Activated effector memory CD4-positive, alpha-beta T cell treated with Interleukin-2 at 50 U/mL for 16 hours (primary cell): Measurements from ENCODE around the gene RPL15.

Source experiments
- DNase-seq: peaks from one replicate; pipeline ENCODE4 v3.0.0-alpha.2; 2020

Gene RPL15

DNA sequence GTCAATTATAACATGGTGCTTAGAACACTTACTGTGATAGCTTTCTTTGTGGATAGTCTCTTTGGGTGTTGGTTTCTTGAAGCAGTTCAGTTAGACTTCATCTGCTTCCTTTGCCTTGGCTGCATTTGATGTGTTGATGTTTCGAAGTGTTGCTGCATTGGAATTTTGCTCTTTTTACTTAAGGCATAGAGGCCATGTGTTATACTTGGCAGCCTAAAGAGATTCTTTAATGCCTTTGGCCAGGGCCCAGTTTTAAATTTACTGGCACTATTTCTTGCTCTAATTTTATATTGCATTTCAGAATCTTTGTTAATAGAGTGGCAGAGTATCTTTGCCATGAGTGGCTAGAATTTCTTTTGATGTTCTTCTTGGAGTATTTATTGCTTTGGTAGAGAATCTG lies 49.4 kb downstream of the RPL15 start:
- DNase-seq, result no peak

DNA sequence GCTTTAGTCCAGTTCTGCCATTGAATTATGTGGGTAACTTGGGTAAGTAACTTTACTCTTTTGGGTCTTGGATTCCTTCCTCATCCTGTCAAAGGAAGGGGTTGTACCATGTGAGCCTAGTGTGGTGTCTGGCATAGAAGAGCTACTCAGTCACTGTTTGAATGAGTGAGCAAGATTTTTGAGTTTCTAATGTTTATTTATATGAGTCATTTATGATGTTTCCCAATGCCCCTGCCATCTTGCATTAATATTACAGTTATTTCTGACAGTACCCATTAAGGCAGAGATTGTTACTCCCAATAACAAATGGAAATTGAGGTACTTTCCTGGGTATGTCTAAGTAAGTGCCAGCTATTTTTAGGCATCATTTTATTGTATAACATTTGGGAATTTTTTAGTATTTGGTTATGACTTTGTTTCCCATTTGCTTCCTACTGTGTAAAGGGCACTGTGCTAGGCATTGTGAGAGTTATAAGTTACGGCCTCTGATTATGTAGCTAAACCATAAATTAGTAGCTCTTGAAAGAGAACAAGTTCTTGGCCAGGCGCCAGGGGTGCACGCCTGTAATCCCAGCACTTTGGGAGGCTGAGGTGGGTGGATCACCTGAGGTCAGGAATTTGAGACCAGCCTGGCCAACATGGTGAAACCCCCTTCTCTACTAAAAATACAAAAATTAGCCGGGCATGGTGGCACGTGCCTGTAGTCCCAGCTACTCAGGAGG lies 51.7 kb downstream of the RPL15 start:
- no peak for DNase-seq

DNA sequence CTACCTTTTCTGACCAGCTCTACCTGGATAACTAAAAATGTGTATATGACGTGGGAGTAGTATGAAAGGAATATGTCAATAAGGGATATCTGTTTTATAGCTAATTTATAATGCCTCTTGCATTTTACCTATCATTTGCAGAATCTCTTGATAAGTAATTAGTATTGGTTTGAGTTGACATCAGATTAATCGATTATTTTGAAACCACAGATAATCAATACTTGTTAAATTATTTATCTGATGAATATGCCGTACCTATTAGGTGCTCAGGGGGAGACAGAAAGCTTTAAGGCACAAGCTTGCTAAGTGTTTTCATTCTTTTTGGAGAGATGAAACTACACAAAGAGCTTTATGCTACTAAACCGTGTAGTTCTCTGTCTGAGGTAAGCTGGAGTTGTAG lies 52.5 kb downstream of the RPL15 start:
- no peak for DNase-seq
